Measurements from ENCODE around the gene FUT8.

FUT8 gene

DNA sequence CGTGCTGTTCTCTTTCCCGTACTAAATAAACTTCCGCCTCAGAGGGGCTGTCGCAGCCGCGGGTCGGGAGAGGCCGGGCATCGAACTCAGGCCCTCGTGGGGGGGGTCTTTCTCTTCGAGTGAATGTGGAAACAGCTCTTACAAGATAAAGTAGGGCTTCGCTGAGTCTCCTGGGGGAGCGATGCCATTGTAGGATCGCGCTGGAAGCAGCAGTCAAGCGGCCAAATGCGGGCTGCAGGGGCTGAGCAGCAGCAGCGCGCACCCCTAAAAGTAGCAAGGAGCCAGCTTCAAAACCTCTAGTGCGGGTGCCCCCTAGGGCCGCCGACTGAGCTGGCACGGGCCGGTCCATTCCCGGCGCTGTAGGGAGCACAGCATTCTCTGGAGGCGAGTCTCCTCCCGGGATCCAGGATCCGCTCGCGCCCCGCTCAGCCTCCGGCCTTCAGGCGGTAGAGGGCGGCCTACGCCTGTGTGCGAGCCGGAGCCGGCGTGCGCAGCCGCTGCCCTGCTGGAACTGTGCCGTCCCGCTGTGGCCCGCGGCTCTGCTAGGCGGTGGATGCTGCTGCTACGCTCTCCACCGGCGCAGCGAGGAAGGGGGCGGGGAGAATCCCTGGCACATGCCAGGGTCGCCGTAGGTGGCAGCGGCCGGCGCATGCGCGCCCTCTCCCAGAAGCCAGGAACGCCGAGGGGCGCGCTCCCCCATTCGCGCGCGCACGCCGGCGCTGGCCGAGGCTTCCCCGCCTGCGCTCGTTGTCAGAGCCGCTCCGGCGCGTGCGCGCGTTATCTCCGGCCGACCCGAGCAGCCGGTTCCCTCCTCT, at the start of gene FUT8:
FUT8 (plus strand) TSS at position 699 of the 815 bp plus-strand sequence. CDS start 148,834 bp downstream, outside the sequence.
- peak; percentile 93 to 94 for DNase-seq

DNA sequence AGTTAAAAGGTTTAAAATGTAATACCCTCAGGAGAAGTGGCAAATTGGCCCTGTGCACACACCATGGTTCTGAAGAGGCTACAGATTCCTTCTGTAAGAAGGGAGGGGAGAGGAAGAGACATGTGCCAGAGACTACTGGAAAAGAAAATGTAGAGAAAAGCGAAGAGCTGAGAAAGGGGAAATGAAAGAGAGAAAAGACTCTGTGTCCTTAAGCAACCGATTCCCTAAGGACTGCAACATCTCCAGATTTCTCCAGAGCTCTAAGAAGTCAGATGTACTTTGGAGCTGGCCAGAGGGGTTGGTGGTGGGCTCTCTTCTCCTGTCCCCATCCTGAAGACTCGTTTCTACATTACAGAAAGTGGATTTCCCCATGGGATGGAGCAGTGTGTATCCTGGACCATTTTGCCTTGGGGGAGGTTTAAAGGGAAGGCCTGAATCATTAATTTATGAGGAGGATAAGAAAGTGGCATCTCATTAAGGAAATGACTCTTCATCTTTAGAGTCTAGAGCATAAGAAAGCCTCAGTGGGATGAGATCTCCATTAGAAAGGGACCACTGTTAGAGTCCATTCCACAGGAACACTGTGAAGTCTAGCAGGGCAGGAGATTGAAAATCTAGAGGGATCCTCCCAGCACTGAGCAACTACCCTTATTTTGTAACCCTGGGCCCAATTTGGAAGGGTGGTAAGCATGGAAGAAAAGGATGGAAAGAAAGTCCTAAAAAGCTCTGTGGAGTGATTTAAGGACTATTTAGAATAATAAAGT, 45.5 kb upstream of the FUT8 start:
- DNase-seq: no peak

GRCh38 chr14:65369560-65369959, 43.0 kb upstream of the FUT8 start:
- no peak for DNase-seq

DNA sequence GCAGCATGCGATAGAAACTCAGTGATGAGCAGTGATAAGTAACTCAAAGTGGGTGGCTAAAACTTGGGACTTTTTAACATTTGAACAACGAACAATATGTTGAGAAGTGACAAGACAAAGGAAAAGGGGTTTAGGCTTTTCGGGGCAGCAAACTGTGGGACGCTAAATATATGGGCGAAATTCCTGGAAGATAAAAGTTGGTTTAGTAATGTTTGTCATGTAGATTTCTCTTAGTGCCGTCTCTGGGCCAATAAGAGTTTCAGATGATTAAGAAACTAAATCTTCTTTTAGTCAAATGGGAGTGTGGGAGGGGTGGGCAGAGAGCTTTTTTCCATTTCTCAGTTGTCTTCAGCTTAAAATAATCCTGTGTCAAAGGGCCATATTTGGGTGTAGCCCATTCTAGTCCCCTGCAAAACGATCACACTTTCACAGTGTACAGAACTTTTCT, 41.7 kb upstream of the FUT8 start:
- no peak for DNase-seq

DNA sequence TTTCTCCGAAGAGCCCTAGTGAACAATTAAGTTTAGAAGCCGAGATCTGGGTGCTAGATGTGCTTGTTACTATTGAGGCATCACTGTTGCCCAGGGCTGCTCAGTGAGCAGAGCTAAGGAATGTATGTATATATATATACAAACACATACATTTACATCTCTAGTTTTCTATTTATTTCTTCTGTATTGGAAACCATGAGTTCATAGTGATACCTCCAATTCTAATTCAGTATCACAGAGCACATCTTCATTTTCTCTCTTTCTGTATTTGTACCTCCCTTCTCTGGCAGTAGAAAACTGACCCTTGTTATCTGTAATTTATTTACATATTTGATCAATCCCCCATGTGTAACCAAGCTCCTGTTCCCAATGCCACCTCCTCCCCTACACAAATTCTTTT, 40.7 kb upstream of the FUT8 start:
- no peak for DNase-seq

DNA sequence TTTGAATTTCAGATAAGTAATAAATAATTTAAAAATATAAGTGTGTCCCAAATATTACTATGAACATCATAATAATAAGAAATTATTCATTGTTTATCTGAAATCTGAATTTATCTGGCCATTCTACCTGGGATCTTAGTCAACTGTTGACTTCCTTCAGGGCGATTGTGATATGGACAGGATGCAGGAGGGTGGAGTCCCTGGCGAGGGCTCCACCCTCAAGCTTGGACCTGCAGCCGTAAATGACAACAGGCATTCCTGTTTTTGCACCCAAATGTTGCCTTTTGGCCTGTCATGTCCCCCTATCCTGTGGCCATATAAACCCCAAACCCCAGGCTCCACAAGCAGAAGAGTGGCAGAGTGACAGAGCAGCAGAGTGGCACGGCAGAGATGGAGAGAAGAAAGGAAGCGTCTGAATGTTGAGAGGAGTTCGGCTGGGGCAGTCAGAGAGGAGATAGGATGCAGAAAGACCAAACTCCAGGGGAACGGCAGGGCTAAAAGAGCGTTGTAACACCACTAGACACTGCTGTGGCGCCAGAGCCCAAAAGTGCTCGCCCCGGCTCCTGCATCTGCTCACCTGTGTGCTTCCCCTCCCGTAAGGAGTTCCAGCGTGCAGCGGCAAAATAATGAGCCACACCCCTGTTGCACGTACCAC, 39.4 kb upstream of the FUT8 start:
- no peak for DNase-seq

GRCh38 chr14:65373671-65374039, 38.9 kb upstream of the FUT8 start:
- peak; percentile 60 to 69 for DNase-seq

GRCh38 chr14:65377576-65377975, 35.0 kb upstream of the FUT8 start:
- DNase-seq: no peak

DNA sequence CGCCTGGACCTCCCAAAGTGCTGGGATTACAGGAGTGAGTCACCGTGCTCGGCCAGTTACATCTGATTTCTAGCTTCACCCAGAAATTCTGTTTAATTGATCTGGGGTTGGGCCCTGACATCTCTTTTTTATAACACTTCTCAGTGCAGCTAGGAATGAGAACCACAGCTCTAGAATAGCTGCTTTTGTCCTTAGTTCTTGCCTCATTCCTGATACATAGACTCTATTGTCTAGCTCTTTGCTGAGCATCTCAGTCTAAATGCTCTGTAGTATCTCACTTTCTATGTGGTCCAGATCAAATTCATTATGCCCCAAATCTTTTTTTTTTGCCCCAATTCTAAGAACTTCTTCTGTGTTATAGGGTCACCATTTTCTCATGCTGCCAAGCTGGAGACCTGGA, 29.9 kb upstream of the FUT8 start:
- peak in 1 of 2 donors; percentile 77 for DNase-seq

- no peak for DNase-seq
Measured at GRCh38 chr14:65387171-65387570, 25.4 kb upstream of the FUT8 start.

DNA sequence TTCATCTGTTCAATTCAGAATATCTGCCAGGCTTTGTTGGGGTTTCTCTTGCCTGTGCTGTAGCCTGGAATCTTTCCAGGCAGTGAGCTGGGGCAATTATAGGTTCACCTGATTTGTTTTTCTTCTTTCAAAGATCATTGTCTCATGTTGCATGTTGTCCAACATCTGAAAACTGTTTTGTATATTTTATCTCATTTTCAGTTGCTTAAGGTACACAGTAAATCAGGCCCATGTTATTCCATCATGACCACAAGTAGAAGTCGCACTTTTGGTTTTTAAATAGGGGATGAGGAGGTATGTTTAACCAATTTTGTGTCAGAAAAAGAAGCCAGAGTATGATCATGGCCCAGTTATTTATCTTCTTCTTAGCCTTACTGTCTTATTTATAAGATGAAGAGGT, 24.9 kb upstream of the FUT8 start:
- DNase-seq: no peak

GRCh38 chr14:65392296-65392695, 20.2 kb upstream of the FUT8 start:
- DNase-seq: no peak

GRCh38 chr14:65396082-65396910, 16.2 kb upstream of the FUT8 start:
- DNase-seq: no peak

GRCh38 chr14:65403231-65403630, 9.3 kb upstream of the FUT8 start:
- no peak for DNase-seq

DNA sequence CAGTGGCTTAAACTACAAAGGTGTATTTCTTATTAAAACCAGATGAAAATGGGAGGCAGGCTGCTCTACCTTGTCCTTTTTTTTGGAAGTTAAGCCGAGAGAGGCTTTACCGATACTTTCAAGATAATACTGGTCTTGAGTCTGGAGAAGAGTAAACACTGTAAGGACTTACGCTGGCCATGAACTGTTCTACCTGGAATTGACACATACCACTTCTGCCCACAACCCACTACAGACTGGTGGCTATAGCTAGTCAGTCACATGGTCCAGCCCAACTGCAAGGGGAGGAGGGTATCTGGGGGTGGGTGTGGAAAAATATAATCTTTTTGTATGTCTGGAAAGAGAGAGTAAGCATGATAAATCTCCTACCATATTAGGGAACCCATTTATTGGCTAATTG, 4.4 kb upstream of the FUT8 start:
- no peak for DNase-seq

GRCh38 chr14:65410640-65411039, 1.9 kb upstream of the FUT8 start:
- DNase-seq: no peak

GRCh38 chr14:65411656-65412031, 886 bp upstream of the FUT8 start:
- DNase-seq: peak; percentile 94

GRCh38 chr14:65412856-65413738, 567 bp downstream of the FUT8 start:
- DNase-seq: peak in 1 of 2 donors; percentile 18

GRCh38 chr14:65413739-65414045, 1.2 kb downstream of the FUT8 start:
- DNase-seq: no peak

DNA sequence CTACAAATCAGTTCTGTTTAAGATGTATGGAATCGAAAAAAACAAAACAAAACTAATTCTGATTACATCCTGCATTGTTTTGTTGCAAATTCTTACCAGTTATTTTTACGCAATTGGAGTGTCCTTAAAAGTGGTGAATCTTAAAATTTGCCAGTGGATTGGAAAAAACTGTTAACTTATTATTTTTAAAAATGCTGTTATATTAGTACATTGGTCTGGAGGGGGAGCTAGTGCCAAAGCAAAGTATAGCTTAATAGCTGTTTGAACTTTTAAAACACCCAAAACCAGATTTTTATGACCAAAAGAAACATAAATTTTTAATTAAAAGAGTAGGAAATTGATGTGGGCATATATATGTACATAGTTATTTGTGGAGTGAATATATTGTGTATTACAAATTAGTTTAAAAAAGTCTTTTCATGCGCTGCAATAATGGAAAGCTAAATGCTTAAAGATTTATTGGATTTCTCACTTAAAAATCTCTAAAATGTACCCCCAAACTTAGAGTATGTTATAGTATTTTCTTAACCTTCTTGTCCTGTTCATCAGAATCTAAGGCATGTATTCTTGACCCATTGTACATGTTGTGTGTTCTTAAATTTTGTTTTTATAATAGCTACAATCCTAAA, 2.5 kb downstream of the FUT8 start:
- DNase-seq: peak in 1 of 2 donors; percentile 60

GRCh38 chr14:65415613-65416012, 3.1 kb downstream of the FUT8 start:
- no peak for DNase-seq
